Glutamatergic neuron (in vitro differentiated cells): ENCODE results near the gene ONECUT3. TPM values are rescaled to one million over a fixed set of nuclear protein-coding genes. Genes with fewer than 3 reads are reported as not detected.
"Not testable (repeated sequence)": the region's sequence is repeated elsewhere in the genome, so short reads cannot be mapped to it uniquely, and the experiment has no call there.

ENCODE experiments used
- DNase-seq: peaks from one replicate; pipeline ENCODE4 v3.0.0; 2022
- H3K27ac Mint-ChIP-seq: one replicate; pipeline ENCODE4 v1.8.0; 2020; ENCODE audit warnings: mild to moderate bottlenecking, mixed read lengths, inconsistent platforms; ENCODE audit not compliant: unreplicated experiment
- H3K27me3 Mint-ChIP-seq: one replicate; pipeline ENCODE4 v1.8.0; 2020; ENCODE audit warnings: mild to moderate bottlenecking, moderate library complexity, mixed read lengths, inconsistent platforms; ENCODE audit not compliant: unreplicated experiment
- H3K36me3 Mint-ChIP-seq: one replicate; pipeline ENCODE4 v1.8.0; 2020; ENCODE audit warnings: mild to moderate bottlenecking, mixed read lengths, inconsistent platforms; ENCODE audit not compliant: unreplicated experiment
- H3K4me1 Mint-ChIP-seq: one replicate; pipeline ENCODE4 v1.8.0; 2020; ENCODE audit warnings: mild to moderate bottlenecking, low read depth, mixed read lengths, inconsistent platforms; ENCODE audit not compliant: unreplicated experiment
- H3K4me3 Mint-ChIP-seq: one replicate; pipeline ENCODE4 v1.8.0; 2020; ENCODE audit warnings: mild to moderate bottlenecking, mixed read lengths, inconsistent platforms; ENCODE audit not compliant: unreplicated experiment
- H3K9me3 Mint-ChIP-seq: one replicate; pipeline ENCODE4 v1.8.0; 2020; ENCODE audit warnings: mild to moderate bottlenecking, moderate library complexity, mixed read lengths, inconsistent platforms; ENCODE audit not compliant: unreplicated experiment
- CTCF ChIP-seq: fragments of 200-600 bp; sonication (generic); IDR thresholded peaks from one replicate; pipeline ENCODE4 v1.5.0; 2021; ENCODE audit not compliant: partially characterized antibody, unreplicated experiment
- total RNA-seq: library from RNA; stranded (reverse); fragmentation: NEBNext Ultra II Directional; extraction: Animal tissue kit (Norgen Biotek cat#: 25700); gene quantifications from one replicate; pipeline ENCODE4 v1.2.1, GENCODE V29; 2021; ENCODE audit not compliant: unreplicated experiment

The ONECUT3 gene
- total RNA-seq, 1 donor from 2014 or later: 15.4 TPM

DNA sequence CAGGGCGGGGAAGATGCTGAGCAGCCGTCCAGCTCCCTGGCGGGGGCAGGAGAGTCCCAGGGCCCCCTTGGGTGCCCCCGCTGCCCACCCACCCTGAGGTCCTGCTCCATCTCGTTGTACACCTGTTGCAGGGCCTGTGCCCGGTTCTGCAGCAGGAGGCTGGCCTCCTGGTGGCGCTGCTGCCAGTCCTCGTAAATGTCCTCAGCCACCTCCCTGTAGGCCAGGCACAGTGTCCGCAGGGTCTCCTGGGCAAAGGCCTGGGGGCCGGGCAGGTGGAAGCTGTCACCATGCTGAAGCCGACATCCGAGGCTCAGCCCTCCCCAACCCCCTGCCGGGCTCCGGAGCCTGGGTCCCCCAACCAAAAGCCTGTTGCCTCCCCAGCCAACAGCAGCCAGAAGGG, 38.6 kb downstream of the ONECUT3 start:
- TF ChIP-seq CTCF: no peak
- Mint-ChIP-seq H3K9me3 (no peaks in the 10 kb centered on the region), H3K4me1 (peaks cover 3% of the 10 kb centered on the region), H3K36me3 (no peaks in the 10 kb centered on the region), H3K27ac (no peak overlapping the region), H3K27me3 (peaks cover 19% of the 10 kb centered on the region), H3K4me3 (no peak overlapping the region)
- no peak for DNase-seq

GRCh38 chr19:1794424-1795172, 41.3 kb downstream of the ONECUT3 start:
- DNase-seq: peak; percentile 16
- Mint-ChIP-seq H3K36me3 (no peaks in the 10 kb centered on the region), H3K4me1 (peaks cover 3% of the 10 kb centered on the region), H3K9me3 (no peaks in the 10 kb centered on the region), H3K27ac (no peak overlapping the region), H3K27me3 (peaks cover 15% of the 10 kb centered on the region), H3K4me3 (no peak overlapping the region)
- no peak for TF ChIP-seq CTCF

- H3K9me3 Mint-ChIP-seq: no peaks in the 10 kb centered on the region
- H3K27me3 Mint-ChIP-seq: peaks cover 13% of the 10 kb centered on the region
- no peak overlapping the region for H3K27ac Mint-ChIP-seq
- TF ChIP-seq CTCF: no peak
- peaks cover 3% of the 10 kb centered on the region for H3K4me1 Mint-ChIP-seq
- no peaks in the 10 kb centered on the region for H3K36me3 Mint-ChIP-seq
- H3K4me3 Mint-ChIP-seq: no peak overlapping the region
- peak; percentile 33 for DNase-seq
Measured at GRCh38 chr19:1796395-1797142, 43.3 kb downstream of the ONECUT3 start.

GRCh38 chr19:1797313-1797712, 44.0 kb downstream of the ONECUT3 start:
- not testable (repeated sequence) for H3K36me3 Mint-ChIP-seq, H3K27ac Mint-ChIP-seq, H3K4me1 Mint-ChIP-seq, H3K4me3 Mint-ChIP-seq, DNase-seq, H3K9me3 Mint-ChIP-seq
- H3K27me3 Mint-ChIP-seq: peaks cover 13% of the 10 kb centered on the region

GRCh38 chr19:1799695-1800342, 46.5 kb downstream of the ONECUT3 start:
- peaks cover 11% of the 10 kb centered on the region for H3K27me3 Mint-ChIP-seq
- DNase-seq: no peak
- no peaks in the 10 kb centered on the region for H3K36me3 Mint-ChIP-seq
- H3K4me3 Mint-ChIP-seq: no peak overlapping the region
- no peaks in the 10 kb centered on the region for H3K9me3 Mint-ChIP-seq
- TF ChIP-seq CTCF: no peak
- no peak overlapping the region for H3K27ac Mint-ChIP-seq
- H3K4me1 Mint-ChIP-seq: peaks cover 3% of the 10 kb centered on the region
